Stimulated activated CD8-positive, alpha-beta memory T cell treated with anti-CD3 and anti-CD28 coated beads, Interleukin-15, amount 100 ng/mL, for 4 hours (primary cell): ENCODE results near the gene CLIC5.
A peak's percentile ranks its signal among the peaks of the same experiment; 100 is the strongest.
"Not testable (repeated sequence)": the region's sequence is repeated elsewhere in the genome, so short reads cannot be mapped to it uniquely, and the experiment has no call there.

Source experiments
- DNase-seq, 2 donors: peaks; one replicate each; pipeline ENCODE4 v3.0.0-alpha.2; 2020; ENCODE audit warnings: low read depth in 2 of 2

The CLIC5 gene

DNA sequence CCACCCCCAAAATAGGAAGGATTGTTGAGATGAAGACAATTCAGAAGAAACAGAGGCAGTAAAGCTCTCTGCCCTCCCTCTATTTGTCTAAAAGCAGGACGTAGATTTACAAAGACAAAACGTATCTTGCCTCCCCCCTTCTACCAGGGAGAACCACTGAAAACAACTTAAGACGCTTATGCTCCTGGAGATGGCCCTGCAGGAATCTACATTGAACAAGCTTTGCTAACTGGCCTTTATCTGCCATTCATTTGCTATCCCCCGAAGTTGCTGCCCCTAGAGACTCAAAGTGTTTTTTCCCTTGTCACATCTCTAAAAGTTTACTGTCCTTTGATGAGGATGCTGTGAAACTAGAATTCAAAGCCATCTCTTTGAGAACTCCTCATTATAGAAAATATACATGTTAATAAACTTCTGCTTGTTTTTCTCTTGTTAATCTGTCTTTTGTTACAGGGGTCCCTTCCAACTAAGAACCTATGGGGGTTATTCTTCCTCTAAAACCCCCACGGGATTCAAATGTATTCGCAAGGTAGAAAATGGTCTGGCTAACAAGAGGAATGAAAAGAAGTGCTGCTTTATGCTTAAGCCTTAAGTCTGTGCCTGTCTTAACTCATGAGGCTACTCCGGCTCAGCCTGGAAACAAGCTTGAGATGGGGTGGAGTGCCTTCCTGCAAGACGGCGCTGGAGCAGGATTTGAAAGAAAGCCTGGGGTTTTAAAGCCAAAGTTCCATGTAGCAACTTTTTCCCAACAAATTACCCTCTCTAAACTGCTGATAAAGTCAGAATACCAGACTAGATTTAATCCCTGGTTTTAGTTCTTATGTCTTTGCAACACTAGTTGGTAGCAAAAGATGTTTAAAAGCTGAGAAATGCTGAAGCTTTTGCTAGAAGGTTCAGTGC is 88.0 kb downstream of the CLIC5 start:
- DNase-seq, result no peak

DNA sequence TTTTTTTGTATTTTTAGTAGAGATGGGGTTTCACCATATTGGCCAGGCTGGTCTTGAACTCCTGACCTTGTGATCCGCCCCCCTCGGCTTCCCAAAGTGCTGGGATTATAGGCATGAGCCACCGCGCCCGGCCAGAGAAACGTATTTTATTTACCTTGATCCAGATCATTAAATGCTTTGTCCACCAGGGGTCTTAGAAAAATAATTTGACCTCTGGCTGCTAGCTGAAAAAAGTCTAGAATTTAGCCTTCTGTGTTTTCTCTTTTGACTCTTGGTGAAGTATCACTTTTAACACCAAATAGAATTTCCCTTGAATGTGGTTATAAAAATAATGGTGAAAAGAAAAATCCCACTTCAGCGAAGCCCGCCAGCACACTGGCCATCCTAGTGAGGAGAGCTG is 89.2 kb downstream of the CLIC5 start:
- not testable (repeated sequence) for DNase-seq

DNA sequence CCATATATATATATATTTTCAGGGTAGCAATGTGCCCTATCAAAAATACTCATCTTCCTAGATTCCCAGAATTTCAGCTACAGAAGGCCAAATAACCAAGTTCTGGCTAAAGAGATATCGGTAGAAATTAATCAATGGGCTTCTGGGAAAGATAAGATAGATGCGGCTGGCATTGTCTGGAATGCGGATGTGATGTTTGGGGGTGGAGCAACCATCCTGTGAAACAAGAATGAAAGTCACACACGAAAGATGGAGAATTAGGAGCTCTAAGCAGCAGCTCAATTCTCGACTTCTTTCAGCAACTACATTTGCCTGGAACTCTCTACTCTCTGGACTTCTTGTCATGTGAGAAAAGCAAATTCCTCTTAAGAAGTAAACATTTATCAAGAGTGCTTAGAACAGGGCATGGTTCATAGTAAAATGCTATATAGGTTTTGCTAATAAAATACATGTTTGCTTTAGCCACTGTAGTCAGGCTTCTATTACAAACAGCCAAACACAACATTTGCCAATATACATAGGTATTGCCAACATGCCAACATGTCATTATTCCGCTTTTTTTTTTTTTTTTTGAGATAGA is 90.8 kb downstream of the CLIC5 start:
- no peak for DNase-seq

DNA sequence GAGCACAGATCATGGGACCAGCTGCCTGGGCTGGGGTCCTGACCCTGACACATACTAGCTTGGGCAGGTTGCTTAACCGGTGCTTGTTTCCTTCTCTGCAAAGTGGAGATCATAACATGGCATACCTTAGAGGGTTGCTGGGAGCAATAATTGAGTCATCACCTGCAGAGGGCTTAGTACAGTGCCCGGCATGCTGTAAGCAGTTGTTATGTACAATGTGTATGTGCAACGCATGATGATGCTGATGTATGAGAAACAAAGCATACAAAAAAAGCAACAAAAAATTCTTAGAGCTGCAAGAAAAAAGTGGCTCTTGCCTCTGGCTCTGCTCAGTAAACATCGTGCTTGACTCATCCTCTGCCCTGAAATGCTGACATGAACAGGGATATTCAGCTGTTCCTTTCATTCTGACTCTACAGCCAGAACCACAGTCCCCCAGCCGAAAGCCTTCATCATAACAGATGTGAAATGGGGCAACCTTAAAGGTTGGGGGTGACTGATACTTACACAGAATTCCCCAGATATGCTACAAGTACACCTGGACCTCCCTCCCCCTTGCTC is 91.7 kb downstream of the CLIC5 start:
- no peak for DNase-seq

DNA sequence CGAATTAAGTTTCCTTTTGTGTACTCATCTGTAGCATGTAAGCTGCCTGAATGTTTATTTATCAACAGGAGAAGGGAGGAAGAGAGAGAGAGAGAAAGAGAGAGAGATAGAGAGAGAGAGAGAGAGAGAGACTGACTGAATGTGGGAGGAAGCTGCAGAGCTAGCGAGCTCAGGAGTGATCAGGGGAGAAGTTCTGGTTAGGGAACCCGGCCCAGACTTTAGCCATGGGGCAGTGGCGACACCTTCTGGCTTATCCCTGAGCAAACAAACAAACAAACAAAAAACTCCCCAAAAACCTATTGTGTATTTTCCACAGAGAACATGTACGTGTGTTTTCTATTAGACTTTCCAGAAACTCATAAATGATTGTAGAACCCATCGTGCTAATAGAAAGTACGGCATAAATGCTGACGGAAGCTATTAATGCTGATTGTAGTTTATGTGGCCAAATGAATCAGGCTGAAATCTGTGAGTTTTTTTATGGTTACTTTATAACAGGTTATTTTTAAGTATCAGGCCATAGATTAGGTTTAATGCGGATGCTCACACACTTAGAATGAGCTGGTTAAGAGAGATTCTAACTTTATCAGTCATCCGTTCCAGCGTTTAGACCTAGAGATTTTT is 92.8 kb downstream of the CLIC5 start:
- peak; percentile 4 to 21 for DNase-seq

DNA sequence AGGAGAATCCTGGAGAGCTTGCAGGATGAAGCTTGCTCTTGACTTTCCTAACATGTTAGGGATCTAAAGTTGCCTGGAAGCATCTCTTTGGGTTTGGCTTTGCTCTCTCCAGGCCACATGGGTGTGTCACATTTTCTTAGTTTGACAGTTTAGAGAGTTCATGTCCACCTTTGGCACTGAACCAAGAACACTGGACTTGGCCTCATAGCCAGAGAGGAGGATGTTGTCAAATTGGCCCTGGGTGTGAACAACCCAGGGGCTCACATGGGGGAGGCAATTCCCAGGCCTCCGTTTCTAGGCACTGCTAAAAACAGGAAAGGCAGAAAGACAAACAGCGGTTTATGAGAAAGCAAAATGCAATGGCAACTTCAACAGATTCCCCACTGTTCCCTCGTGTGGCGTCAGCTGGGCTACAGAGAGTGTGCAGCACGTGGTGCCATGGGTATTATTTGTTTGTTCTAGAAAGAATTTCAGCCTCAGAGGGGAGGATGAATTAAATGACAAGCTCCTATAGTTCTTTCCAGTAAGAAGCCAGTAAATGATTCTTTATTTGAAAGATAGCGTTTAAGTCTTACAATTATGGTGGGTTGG is 93.9 kb downstream of the CLIC5 start:
- DNase-seq, result no peak

DNA sequence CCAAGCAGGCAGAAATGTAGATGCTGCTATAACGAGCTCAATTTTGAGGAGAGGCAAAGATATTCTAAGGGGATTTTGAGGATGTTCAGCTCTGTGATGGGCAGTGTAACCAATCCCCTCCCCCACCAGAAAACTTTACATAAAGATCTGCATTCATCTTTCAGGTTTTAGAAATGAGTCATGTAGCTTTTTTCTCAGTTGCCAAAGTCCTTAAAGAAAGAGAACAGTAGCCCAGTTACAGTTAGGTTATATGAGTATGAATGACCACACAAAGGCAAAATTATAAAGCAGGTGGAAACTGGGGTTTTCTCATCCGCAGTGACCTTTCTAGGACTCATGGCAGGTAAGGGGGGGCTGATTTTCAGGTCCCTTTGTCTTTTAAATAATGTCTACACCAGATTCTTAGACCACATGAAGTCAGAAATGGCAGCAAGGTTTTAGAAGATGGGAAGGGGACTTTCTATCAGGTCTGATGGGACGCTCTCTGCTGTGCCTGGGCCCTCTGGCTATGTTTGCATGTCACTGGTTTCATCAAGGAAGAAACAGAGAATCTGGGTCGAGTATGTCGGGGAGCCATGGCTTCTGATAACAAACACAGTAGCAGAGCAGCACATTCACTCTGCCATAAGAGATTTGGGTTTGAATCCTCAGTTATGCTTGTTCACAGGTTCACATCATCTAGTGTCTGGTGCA is 94.7 kb downstream of the CLIC5 start:
- DNase-seq, result no peak

DNA sequence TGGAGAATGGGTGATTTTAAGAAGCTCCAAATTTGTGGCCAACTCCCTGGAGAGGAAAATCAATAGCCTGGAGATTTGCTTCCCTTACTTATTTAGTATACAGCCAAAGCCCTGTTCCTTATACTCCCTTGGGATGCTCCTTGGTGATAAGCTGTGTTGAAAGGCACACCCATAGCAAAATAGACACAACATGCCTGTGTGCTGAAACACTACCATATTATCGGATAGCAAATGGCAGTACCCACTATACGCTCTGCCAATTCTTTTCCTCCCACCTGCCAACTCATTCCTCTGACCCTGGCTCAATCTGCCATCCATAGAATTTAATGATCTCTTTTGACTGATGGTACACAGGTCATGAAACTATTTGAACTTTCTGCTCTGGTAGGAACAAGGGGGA is 98.2 kb downstream of the CLIC5 start:
- no peak for DNase-seq

DNA sequence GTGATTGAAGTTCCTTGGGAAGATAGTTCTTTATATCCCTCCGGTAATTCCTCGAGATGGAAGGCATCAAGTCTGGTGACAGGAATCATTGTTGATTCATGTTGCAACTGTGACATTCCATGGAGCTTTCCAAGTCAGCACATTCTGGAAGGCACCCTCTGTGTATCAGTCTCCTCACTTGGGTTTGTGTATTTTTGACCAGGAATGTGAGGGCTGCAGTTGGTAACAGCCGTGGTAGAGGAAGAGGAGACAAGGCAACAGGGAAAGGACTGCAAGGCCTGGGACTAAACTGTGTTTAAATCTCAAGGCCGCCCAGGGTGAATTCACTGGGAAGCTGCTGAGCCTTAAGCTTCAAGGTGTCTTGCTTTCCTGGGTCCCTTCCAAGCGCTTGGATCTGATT is 99.0 kb downstream of the CLIC5 start:
- DNase-seq, result no peak

DNA sequence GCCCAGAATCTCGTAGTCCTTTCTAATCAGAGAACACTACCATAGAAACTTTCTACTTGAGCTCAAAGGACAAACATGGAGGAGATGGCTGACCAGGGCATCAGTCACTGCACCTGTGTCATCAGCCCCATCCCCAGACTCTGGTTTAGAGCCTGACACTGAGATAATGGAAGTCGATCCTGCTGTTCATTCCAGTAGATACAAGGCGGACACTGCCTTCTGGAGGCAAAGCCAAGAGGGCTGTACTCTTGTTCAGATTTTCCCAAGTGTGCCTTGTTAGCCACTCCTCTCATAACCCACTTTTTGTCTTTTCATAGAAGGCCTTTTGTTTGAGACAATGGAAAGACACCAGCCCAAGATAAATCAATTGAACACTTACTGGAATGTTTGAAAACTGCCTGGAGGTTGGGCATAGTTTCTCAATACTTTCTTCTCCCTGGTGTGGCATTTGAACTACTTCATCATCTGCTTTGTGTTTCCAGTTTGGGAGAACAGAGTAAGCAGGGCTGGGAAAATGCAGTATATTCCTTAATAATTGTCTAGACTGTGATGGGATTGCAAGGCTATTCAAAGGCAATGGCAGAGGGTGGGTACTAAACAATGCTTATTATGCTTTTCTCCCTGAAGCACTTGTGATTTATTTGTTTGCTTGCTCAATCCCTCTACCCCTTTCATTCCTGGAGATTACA is 99.7 kb downstream of the CLIC5 start:
- no peak for DNase-seq

DNA sequence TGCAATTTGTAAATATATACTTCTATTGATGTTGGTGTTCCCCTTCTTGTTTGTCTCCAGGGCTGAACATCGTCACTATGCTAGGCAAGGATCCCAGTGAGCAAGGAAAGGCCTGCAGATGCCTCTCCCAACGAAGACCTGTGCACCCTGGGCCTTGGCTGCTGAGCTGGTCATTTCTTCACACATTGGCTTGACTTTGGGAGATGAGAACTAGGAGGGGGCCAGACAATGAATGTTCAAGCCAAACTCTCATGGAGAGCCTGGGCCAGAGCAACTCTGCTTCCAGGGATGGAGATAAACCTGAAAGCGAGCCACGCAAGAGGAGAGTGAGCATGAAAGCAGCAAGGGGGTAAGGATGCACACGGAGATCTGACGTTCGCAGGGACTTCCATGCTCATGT is 104.0 kb downstream of the CLIC5 start:
- DNase-seq, result no peak

DNA sequence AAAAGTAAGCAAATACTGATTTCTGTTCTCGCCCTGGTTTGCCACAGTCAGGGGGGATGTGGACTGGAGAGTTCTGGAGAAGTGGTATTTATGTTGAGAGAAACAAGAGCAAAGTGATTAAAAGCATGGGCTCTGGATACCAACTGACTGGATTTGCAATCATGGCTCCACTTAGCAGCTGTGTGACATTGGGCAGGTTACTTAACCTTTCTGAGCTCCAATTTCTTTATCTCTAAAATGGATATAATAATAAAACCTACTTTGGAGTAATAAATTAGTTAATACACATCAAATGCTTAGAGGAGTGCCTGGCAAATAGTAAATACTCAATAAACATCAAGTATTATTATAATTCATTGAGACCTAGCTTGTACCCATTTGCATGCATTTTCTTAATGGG is 111.7 kb downstream of the CLIC5 start:
- DNase-seq, result no peak

DNA sequence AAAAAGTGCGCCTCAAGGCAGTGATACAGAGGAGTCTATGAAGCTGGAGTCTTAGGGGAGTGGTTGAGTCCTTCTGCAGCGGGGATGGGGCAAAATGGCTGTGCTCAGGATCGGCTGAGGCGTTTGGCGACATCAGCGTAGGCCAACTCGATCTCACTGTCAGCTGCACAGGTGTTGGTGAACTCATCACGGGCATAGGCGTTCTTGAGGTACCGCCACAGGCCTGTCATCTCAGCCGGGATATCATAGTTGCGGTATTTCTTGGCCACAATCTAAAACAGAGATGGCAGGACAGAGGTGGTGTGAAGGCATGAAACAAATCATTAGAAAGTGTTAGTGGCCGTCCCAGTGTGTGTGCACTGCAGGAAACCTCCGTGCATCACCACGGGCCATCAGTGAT is 112.7 kb downstream of the CLIC5 start:
- DNase-seq, result no peak

DNA sequence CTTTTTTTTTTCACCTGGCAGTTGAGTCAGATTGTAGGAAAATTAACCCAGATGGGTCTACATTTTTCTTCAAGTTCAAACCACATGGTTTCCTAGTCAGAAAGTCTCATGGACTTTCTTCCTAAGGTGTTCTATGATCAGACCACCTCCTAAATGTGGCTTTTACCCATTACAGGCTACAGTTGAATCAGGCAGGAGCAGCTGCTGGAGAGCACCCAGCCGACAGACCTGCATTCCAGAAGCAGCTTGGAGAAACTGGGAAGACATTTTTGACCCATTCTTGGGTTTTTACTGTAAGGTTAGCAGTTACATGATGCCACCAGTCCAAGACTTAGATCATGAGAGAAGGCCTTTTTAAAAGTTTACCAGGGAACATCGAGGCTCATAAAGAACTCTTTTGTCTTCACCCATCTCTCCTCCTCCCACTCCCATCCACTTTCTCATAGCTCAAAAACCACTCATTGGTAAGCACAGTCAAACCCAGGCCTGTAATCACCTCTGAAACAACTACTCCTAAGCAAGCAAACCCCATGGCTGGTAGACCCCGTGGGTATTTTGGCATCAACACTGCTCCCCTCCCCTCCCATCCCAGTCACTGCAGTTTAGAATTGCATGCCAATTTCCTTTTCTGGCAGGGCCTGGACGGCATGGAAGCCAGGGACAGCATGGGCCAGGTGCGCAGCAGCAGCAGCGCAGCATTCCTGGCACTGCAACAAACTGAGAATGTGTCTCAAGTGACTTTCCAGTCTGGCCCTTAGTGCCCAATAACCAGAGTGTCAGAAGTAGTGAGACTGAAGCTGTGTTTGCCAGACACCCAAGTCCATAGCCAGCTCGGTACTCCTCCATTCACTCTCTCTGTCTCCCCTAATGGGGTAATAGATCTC is 113.7 kb downstream of the CLIC5 start:
- no peak for DNase-seq

DNA sequence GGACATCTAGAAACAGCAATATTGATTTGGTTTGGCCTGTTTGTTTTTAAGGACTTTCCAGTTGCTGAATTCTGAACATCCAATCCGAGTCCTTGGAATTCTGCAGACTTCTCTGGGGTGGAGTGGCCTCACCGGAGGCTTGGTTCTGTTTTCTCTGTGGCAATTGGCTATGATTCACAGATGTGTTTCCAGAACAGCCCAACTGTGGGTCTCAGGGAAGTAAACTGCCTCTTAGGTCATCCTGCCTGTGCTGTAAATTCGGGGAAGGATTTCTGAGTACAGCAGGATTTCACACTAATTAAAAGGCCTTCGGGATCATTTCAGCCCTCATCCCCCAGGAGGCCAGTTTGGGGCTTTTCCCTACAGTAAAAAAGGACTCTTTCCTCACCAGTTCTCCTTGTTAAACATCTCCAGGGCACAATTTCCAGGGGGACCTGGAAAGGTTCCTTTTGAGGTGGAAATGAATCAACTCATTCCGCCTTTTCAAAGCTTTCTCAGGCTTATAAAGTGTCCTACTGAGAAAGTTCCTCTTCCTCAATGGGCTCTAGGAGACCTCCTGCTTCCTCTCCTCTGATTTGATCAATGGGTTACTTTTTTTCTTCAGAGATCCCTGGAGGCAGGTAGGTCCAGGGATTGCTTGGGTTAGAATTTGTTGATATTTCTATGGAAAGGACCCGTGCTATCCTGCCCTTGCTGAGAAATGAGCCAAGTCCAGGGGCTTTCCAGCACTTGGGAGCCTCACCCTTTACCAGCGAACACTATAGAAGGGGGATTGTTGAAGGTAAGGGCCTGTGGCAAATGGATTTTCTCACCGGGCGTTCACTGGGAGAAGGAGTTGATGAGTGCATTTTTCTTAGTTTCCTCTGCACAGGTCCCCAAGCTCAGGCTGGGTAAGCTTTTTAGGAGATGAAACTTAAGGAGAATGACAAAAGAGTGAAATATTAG is 114.6 kb downstream of the CLIC5 start:
- DNase-seq, result no peak

DNA sequence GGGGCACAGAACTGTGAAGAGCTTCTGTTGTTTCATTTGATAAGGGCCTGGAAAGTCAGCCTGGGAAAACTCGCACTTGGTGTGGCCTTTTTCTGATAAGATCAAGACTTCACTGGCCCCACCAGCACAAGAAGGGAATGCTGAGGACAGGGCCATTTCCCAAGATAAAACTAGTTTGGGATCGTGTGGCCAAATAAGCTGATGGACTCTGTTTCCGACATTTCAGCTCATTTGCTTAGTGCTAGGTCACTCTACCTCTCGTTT is 116.0 kb downstream of the CLIC5 start:
- no peak for DNase-seq

DNA sequence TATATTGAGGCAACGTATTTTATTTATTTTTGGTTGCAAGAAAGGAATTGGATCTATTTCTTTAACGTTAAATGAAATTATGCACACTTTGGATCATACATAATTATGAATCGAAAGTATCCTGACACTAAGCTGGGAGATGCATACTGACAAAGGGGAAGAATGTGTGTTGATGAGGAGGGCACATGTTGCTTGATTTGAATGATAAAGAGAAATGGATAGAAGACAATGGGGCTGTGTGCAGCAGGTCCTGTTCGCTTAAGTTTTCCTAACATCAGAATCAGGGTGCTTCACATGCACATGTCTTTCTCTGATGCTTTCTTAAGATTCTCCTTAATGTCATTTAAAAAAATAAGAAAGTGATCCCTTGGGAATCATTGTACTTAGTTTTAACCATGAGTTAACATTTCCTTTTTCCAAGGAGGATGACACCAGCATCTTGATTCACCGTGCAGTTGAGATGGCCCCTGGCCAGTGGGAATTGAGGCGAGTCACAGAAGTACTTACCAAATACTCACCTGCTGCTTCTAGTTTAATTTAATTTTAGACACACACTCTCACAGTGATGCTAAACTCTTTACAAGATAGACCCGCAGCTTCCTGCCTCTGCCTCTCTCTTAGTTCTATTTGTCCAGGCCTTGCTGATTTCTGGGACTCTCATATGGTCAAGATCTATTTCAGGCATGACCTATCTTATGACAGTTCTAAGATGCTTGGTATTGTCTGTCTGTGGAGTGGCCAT is 116.5 kb downstream of the CLIC5 start:
- DNase-seq, result no peak

DNA sequence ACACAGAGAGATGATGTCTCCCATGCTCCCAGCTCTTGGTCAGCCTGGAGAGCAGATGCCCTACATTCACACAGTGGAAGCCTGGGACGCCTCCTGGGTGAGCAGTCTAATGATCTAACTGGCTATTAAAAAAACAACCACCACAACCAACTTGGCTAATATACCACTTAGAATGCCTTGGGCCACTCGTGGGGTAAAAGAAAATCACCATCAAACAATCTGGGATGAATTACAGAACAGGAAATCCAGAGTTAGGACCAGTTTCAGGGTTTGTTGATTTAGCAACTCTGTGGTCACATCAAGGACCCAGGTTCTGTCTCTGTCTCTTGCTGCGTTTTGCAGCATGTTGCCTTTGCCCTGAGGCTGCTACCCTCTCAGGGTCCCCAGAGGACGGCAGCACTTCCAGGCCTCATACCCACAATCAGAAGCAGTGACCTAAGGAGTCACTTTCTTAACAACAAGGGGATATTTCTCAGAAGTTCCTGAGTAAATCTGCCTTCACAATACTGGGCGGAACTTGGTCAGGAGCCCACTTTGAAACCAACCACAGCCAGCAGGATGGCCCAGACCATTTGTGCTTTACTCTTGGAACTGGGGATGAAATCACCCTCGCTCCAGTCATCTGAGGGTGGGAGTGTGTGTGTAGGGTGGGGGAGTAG is 118.7 kb downstream of the CLIC5 start:
- no peak for DNase-seq
